Embryonic facial prominence (tissue), 1 donor: ENCODE measurements around the gene PDE7B.
"Not testable (repeated sequence)": the region's sequence is repeated elsewhere in the genome, so short reads cannot be mapped to it uniquely, and the experiment has no call there.

Experiments
- DNase-seq: peaks from one replicate; pipeline ENCODE4 v3.0.0-alpha.2; 2016; ENCODE audit errors: extremely low spot score

PDE7B gene

GRCh38 chr6:136184738-136185137 lies 333.2 kb downstream of the PDE7B start:
- no peak for DNase-seq

GRCh38 chr6:136186363-136186762 lies 334.9 kb downstream of the PDE7B start:
- DNase-seq, result no peak

- DNase-seq, result no peak
These were observed 337.0 kb downstream of the PDE7B start for GRCh38 chr6:136188486-136188885.

GRCh38 chr6:136189104-136189503 lies 337.6 kb downstream of the PDE7B start:
- DNase-seq, result no peak

GRCh38 chr6:136191606-136192312 lies 340.3 kb downstream of the PDE7B start:
- DNase-seq, result no peak

GRCh38 chr6:136192902-136193301 lies 341.4 kb downstream of the PDE7B start:
- no peak for DNase-seq

- no peak for DNase-seq
These were observed 350.2 kb downstream of the PDE7B start for GRCh38 chr6:136201732-136202131.

GRCh38 chr6:136208783-136209182 lies 357.3 kb downstream of the PDE7B start:
- no peak for DNase-seq

- no peak for DNase-seq
These were observed 358.0 kb downstream of the PDE7B start for GRCh38 chr6:136209496-136209895.

- DNase-seq, result no peak
These were observed 359.1 kb downstream of the PDE7B start for GRCh38 chr6:136210398-136211165.

GRCh38 chr6:136212608-136213007 lies 361.1 kb downstream of the PDE7B start:
- no peak for DNase-seq

- DNase-seq, result no peak
These were observed 361.6 kb downstream of the PDE7B start for GRCh38 chr6:136213012-136213539.

- no peak for DNase-seq
These were observed 362.4 kb downstream of the PDE7B start for GRCh38 chr6:136213853-136214252.

- DNase-seq, result no peak
These were observed 365.3 kb downstream of the PDE7B start for GRCh38 chr6:136216503-136217401.

GRCh38 chr6:136224974-136225373 lies 373.5 kb downstream of the PDE7B start:
- not testable (repeated sequence) for DNase-seq

- no peak for DNase-seq
These were observed 374.0 kb downstream of the PDE7B start for GRCh38 chr6:136225496-136225895.

- peak; percentile 68 for DNase-seq
These were observed 374.6 kb downstream of the PDE7B start for GRCh38 chr6:136226027-136226673.

- DNase-seq, result no peak
These were observed 375.3 kb downstream of the PDE7B start for GRCh38 chr6:136226674-136227377.

- DNase-seq, result no peak
These were observed 377.3 kb downstream of the PDE7B start for GRCh38 chr6:136228814-136229213.

GRCh38 chr6:136230219-136230853 lies 378.8 kb downstream of the PDE7B start:
- DNase-seq, result no peak
